PC-9 (cell line): ENCODE results near the gene REG1B.

ENCODE experiments used
- CTCF ChIP-seq: fragments of 200-600 bp; sonication (generic); conservative IDR thresholded peaks from 2 replicates; pipeline ENCODE4 v1.6.1; 2017; ENCODE audit warnings: mixed run types, antibody characterized with exemption, mild to moderate bottlenecking, moderate library complexity
- EZH2 ChIP-seq: fragments of 200-600 bp; sonication (generic); IDR thresholded peaks from 2 replicates; pipeline ENCODE4 v1.8.0; 2017; ENCODE audit warnings: antibody characterized with exemption, low read depth

- TF ChIP-seq CTCF (no peak), EZH2 (no peak)
Measured at GRCh38 chr2:79105259-79105658, 17.5 kb upstream of the REG1B start.
